OCI-LY7 (cell line): ENCODE data around the gene PRPSAP2.

Experiments
- CTCF ChIP-seq: fragments of 200-600 bp; sonication (generic); conservative IDR thresholded peaks from 2 replicates; pipeline ENCODE4 v1.5.1; 2014; ENCODE audit warnings: mild to moderate bottlenecking, antibody characterized with exemption, low read length, moderate library complexity, mixed read lengths
- EZH2phosphoT487 ChIP-seq: fragments of 200-600 bp; sonication (generic); IDR thresholded peaks from 2 replicates; pipeline ENCODE4 v1.6.1; 2018; ENCODE audit warnings: low read depth, borderline replicate concordance, mild to moderate bottlenecking, mixed run types, antibody characterized with exemption, low read length, moderate library complexity, mixed read lengths

GRCh38 chr17:18953231-18953728 lies 95.3 kb downstream of the PRPSAP2 start:
- TF ChIP-seq CTCF: no peak
- no peak for TF ChIP-seq EZH2phosphoT487
